ENCODE data around the gene ABCC1.
"Not testable (repeated sequence)": the region's sequence is repeated elsewhere in the genome, so short reads cannot be mapped to it uniquely, and the experiment has no call there.

ABCC1 gene

DNA sequence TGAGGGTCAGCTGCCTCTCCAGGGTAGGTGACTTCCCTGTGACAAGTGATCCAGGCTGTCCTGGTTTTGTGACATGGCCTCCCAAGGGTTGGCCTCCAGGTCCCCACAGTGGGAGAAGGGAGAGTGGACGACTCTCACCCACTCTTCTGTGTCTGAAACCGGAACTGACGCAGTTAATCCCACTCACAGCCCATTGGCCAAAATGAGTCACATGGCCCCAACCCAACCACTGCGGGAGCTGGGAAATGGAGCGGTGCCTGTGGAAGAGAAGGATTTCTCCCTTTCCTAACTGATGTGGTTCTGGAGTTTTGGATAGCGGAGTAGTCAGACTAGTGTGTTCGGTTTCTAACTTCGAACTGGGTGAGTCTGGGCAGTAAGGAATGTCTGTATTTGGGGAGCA is 194.5 kb downstream of the ABCC1 start:
- FAIRE-seq (no peak), DNase-seq (ENCODE audit: extremely low spot score, insufficient read length, low read depth) (no peak)

DNA sequence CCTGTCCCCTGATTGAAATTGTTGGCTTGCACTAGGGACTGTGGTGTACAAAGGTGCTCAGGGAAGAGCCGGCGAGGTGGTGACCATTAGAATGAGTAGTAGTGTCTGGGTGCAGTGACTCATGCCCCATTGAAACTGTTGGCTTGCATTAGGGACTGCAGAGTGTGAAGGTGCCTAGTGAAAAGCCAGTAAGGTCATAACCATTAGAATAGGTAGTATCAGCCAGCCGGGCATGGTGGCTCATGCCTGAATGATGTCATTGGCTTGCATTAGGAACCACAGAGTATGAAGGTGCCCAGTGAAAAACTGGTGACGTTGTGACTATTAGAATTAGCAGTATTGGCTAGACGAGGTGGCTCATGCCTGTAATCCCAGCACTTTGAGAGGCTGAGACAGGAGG is 195.0 kb downstream of the ABCC1 start:
- DNase-seq (ENCODE audit: extremely low spot score, insufficient read length, low read depth) = no peak
- FAIRE-seq = no peak

DNA sequence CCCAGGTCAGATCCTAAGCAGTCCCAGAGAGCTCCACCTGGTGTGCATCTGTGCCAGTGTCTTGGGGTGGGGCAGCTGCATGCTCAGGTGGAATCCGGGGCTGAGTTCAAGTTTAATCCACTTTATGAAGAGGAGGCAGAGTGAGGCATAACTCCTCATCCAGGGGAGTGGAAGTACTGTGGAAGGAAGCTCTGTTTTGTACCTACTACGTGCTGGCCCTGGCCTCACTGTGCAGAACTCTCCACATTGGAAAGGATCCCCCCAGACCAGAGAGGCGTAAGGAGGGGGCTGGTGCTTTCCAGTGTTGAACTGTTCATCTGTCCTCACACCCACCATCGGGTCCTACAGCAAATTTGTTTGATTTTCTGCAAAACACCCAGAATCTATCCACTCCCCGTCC is 195.9 kb downstream of the ABCC1 start:
- FAIRE-seq (no peak), DNase-seq (ENCODE audit: extremely low spot score, insufficient read length, low read depth) (no peak)

DNA sequence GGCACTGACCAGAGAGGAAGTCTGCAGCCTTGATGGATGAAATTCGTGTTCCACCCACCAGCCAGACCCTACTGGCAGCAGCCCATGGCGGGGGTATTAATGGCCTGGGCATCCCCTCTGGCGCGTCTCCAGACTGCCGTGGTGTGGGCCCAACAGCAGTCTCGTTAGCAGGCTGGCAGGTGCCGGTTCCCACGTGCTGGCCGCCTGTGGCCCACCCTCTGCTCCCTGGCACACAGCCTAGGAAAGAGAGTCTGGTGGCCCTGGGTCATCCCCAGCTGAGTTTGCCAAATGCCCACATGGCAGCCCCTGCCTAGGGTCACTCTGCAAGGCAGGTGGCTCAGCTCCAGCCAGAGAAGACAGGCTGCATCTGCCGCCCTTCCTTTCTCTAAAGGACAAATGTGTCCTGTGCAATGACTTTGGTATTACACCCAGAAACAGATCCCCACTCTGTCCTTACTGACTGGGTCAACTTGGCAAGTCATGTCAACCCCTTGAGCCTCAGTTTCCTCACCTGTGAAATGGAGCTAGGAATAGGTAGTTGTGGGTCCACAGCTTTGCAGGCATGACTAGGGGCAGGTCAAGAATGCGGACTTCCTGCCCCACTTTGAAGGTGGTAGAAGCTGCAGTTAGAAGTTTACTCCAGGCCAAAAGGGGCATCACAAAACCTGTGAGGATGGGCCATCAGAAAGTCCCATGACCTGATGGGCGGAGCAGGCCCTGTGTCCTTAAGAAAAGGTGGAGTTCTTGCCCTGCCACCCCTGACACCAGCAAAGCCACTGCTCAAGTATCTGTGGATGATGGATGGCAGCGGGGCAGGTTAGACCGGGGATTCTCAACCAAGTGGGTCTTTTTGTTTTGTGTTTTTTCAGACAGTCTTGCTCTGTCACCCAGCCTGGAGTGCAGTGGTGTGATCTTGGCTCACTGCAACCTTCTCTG is 197.2 kb downstream of the ABCC1 start:
- DNase-seq (ENCODE audit: extremely low spot score, insufficient read length, low read depth) = no peak
- no peak for FAIRE-seq

DNA sequence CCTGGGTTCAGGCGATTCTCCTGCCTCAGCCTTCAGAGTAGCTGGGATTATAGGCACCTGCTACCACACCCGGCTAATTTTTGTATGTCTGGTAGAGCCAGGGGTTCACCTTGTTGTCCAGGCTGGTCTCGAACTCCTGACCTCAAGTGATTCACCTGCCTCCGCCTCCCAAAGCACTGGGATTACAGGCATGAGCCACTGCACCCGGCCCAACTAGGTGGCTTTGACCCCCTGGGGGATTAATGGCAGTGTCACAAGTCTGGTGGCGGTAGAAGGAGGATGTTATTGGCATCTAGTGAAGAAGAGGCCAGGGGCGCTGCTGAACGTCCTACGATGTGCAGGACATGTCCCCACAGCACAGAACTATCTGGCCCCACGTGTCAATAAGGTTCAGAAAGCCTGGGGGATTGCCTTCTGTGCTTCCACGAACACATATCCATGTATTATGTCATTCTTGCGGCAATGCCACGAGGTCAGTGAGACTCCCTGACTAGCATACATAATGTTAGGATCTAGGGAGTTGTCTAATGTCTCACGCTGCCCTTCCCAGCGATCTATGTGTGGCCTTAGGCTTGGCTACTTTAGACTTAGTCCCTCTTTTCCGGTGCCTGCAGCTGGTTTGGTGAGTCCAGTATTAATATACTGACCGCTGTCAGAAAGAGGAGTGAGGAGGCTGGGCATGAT is 198.0 kb downstream of the ABCC1 start:
- DNase-seq (ENCODE audit: extremely low spot score, insufficient read length, low read depth) (no peak), FAIRE-seq (no peak)

DNA sequence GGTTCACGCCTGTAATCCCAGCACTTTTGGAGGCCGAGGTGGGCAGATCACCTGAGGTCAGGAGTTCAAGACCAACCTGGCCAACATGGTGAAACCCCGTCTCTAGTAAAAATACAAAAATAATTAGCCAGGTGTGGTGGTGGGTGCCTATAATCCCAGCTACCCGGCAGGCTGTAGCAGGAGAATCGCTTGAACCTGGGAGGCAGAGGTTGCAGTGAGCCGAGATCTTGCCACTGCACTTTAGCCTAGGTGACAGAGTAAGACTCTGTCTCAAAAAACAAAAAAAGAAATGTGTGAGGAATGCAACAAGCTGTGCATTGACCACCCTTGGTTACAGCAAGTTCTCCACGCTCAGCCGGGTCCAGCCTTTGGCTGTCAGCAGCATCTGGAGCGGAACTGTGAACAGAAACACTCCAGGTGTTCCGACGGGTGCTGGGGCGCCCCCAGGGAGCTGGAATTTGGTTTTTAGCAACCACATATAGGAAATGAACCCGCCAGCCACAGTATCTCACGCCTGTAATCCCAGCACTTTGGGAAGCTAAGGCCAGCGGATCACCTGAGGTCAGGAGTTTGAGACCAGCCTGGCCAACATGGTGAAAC is 198.7 kb downstream of the ABCC1 start:
- not testable (repeated sequence) for DNase-seq (ENCODE audit: extremely low spot score, insufficient read length, low read depth); FAIRE-seq

DNA sequence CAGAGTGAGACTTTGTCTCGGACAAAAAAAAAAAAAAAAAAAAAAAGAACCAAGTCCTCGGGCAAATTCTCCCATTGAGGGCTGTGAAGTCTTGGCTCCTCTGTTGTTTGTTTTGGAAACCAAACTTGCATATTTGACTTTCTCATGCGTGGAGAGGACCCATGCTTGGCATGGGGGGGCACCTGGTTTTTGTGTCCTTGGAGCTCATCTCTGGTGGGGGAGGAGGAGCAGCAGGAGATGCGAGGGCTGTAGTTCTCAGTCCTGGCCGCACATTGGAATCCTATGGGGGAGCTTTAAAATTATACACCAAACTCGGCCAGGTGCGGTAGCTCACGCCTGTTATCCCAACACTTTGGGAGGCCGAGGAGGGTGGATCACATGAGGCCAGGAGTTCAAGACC is 199.3 kb downstream of the ABCC1 start:
- DNase-seq (ENCODE audit: extremely low spot score, insufficient read length, low read depth) = no peak
- FAIRE-seq = no peak

DNA sequence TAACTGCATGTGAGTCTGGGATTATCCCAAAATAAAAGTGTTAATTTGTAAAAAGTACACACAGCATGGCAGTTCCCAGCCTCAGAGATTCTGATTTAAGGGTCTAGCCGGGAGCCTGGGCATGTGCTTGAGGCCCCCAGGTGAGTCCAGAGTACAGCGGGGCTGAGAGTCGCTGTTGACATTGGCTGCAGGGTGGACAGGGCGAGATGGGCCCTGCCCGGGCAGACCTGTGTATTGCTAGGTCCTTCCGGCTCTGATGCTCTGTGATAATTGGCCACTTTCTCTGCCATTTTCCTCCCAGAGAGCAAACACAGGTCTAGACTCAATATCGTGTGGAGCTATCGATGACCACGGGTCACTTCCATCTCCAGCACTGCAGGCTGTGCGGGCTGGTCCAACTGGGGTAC is 200.3 kb downstream of the ABCC1 start:
- FAIRE-seq = no peak
- no peak for DNase-seq (ENCODE audit: extremely low spot score, insufficient read length, low read depth)

DNA sequence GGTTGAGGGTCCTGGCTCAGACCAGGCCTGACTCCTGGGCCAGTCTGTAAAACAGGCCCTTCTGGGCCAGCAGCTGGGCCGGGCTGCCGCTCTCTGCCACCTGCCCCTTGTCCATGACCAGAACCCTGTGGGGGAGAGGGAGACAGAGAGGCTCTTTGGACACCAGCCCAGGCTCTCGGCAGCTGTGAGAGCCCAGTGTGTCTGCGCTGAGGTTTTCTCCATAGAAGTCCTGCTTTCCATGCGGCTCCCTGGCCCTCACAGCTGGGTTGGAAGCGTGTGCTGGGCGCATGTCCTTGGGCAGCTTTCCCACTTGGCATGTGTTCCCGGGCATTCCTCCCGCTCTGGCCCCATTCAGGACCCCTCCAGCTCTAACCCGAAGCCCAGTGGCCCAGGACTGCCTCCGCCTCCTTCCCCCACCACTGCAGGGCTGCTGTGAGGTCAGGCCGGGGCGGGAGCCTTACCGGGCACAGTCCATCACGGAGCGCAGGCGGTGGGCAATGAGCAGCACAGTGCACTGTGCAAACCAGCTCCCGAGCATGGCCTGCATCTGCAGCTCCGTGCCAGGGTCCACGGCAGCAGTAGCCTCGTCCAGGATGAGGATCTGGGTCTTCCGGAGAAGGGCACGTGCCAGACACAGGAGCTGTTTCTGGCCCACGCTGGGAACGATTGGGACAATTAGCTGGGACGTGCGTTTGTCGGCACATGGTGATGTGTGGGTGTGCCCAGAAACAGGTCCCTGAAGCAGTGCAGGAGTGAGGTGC is 200.9 kb downstream of the ABCC1 start:
- DNase-seq (ENCODE audit: extremely low spot score, insufficient read length, low read depth) (no peak), FAIRE-seq (no peak)

DNA sequence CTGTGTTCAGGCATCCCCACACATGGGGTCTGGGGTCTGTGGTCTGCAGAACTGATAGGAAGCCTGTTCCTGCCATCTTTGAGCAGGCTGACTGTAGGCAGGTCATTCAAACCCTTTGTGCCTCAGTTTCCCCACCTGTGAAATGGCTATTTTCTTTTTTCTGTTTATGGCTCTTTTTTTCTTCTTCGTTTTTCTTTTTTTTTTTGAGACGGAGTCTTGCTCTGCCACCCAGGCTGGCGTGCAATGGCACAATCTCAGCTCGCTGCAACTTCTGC is 201.4 kb downstream of the ABCC1 start:
- FAIRE-seq (no peak), DNase-seq (ENCODE audit: extremely low spot score, insufficient read length, low read depth) (no peak)

DNA sequence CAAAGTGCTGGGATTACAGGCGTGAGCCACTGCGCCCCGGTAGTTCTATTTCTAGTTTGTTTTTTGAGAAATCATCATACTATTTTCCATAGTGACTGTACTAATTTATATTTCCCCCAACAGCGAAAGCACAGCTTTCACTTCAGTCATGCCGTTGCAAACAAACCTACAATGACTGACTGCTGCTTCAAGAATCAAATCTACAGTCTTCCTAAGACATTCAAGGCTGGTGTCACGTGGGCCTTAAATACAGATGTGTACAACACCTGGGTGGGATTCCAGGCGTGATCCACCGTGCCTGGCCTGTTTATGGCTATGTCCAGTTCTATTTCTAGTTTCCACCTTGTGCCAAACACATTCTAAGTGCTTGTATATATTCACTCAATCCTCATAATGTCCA is 201.9 kb downstream of the ABCC1 start:
- FAIRE-seq = no peak
- DNase-seq (ENCODE audit: extremely low spot score, insufficient read length, low read depth) = no peak

DNA sequence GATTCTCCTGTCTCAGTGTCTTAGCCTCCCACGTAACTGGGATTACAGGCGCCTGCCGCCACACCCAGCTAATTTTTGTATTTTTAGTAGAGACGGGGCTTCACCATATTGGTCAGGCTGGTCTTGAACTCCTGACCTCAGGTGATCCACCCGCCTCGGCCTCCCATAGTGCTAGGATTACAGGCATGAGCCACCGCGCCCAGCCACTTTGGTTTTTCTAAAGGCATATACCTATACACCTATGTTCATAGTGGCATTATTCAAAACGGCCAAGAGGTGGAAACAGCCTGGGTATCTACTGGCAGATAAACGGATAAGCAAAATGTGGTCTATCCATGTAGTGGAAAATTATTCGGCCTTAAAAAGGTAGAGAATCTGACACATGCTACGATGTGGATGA is 203.6 kb downstream of the ABCC1 start:
- not testable (repeated sequence) for FAIRE-seq; DNase-seq (ENCODE audit: extremely low spot score, insufficient read length, low read depth)

DNA sequence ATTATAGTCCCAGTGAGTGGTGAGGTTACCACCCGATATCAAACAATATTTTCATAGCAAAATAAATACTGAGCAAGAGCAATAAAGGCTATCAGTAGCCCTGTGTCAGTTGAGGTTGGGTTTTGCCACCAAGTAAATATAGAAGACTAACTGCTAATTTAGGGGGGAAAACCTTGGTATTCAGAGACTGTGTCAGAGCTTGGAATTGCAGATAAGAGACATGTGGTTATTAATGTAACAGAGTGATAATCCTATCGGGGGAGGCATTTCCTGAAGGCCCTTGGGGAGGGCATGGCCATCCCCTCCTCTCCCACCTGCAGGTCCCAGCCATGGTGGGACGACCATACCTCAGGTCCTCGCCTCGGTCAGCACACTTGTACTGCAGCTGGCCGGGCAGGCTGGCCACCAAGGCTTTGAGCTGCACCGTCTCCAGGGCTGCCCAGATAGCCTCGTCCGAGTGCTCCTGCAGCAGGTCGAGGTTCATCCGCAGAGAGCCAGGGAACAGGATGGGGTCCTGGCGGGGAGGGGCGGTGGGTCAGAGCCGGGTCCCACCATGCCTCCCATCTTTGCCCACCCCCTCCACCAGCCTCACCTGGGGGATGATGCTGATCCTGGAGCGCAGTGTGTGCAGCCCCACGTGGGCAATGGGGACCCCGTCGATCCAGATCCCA is 205.0 kb downstream of the ABCC1 start:
- DNase-seq (ENCODE audit: extremely low spot score, insufficient read length, low read depth) (no peak), FAIRE-seq (no peak)

DNA sequence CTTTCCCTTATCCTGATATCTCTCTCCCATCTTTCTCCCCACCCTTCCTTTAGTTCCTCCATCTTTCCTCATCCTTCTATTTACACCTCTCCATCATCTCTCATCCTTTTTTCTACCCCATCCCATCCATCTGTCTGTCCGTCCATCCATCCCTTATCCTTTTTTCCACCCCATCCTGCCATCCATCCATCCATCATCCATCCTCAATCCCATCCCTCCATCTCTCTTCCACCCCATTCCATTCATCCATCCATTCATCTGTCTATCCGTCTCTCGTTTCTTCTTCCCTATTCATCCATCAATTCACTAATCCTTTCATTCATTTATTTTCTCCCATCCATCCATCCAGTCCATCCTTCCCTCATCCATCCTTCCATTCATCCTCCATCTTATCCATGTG is 205.8 kb downstream of the ABCC1 start:
- FAIRE-seq (no peak), DNase-seq (ENCODE audit: extremely low spot score, insufficient read length, low read depth) (no peak)

DNA sequence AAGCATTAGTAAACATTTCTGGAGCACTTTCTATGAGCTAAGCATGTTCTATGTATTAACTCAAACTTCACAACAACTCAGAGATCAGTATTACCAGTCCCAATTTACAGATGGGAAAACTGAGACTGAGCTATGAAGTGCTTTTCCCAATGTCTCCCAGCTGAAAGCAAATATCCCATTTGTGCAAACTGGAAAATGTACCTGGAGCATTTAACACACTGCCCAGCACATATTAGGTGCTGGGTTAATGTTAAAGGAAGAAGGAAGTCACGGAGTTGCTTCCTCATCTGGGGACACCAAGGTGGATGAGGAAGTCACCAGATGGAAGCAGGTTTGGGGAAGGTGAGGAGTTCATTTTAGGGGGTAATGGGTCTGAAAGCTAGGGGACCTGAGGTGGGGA is 207.8 kb downstream of the ABCC1 start:
- no peak for FAIRE-seq

DNA sequence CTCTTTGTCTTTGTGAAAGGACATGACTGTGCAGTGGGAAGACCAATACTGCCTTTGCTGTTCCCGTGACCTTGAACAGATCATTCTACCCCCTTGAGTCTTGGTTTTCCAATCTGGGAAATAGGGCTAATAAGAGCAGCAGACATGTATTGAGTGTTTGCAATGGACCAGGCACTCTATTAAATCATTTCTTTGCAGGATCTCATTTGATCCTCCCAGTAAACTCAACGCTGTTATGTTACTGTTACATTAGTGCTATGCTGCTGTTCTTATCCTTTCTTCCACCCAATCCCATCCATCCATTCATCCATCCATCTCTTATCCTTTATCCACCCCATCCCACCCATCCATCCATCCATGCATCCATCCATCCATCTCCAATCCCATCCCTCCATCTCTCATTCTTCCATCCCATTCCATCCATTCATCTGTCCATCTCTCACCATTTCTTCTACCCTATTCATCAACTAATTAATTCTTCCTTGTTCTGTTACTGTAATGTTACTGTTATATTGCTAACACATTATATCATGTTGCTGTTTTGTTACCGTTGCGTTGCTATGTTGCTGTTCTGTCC is 208.8 kb downstream of the ABCC1 start:
- FAIRE-seq = no peak
- DNase-seq (ENCODE audit: extremely low spot score, insufficient read length, low read depth) = no peak

More for the DNA sequence above, 207.8 kb downstream of the ABCC1 start:
- DNase-seq (ENCODE audit: extremely low spot score, insufficient read length, low read depth) = no peak

DNA sequence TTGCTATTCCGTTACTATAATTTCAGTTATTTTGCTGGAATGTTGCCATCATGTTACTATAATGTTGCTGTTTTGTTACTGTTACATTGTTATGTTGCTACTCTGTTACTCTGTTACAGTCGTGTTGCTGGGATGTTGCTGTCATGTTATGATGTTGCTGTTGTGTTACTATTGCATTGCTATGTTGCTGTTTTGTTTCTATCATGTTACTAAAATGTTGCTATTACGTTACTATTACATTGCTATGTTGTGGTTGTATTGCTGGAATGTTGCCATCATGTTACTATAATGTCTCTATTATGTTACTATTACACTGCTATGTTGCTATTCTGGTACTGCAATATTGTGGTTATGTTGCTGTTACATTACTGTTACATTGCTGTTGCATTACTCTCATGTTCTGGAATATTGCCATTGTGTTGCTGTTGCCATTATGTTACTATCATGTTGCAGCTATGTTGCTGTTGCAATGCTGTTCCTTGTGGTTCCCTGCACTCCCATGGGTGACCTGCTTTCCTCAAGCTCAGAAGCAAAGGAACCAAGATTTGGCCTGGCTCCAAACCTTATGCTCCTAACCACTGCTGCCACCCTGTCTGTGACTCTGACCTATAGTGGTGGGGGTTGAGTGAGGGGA is 209.4 kb downstream of the ABCC1 start:
- FAIRE-seq = no peak
- DNase-seq (ENCODE audit: extremely low spot score, insufficient read length, low read depth) = no peak

DNA sequence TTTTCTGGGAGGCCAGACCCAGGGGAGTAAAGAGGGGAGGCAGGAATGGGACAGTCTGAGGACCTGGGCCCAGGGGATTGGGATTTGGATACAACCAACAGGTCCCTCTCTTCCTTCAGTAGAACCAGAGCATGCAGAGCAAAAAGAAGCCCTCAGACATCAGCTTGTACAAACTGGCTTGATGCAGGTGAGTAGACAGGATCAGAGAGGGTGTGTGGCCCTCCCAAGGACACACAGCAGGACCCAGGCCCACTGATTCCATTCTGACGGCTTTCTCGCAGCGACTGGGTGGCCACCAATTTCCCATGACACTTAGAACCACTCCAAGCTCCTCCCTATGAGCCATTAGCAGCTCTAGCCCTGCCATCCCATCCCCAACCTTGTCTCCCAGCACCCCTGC is 210.2 kb downstream of the ABCC1 start:
- FAIRE-seq = no peak

DNA sequence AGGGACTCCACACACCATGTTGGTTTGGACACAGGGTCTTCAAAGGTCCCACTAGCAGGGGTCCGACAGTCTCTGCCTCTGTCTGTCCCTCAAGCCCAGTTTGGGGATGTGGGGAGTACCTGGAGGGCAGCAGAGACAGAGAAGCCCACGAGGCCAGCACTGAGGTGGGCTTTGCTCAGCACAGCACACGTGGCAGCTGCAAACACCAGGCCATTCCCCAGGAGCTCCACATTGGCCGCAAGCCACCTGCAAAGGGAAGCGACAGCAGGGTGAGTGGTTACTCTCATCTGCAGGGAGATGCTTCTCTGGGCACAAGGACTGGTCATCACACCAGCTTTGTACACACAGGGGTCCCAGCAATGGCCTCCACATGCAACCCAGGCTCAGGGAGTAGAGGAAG is 211.9 kb downstream of the ABCC1 start:
- no peak for FAIRE-seq
- DNase-seq (ENCODE audit: extremely low spot score, insufficient read length, low read depth) = no peak

More for the DNA sequence above, 210.2 kb downstream of the ABCC1 start:
- DNase-seq (ENCODE audit: extremely low spot score, insufficient read length, low read depth) = no peak
